Naive B cell (primary cell): ENCODE results near the gene ADRB1. TPM values are rescaled to one million over a fixed set of nuclear protein-coding genes. Genes with fewer than 3 reads are reported as not detected.

ENCODE experiments used
- ATAC-seq, 2 donors: fragments of 150-1000 bp; cut with Tn5 transposase; 2 replicates each; pipeline ENCODE4 v1.10.0; 2021; ENCODE audit warnings: low read depth in 2 of 2, mild to moderate bottlenecking in 2 of 2, moderate library complexity in 2 of 2
- DNase-seq: peaks from one replicate; pipeline ENCODE4 v3.0.0; 2022
- H3K27ac Mint-ChIP-seq, 6 donors: one replicate each; pipeline ENCODE4 v1.8.0; 2020 to 2022; ENCODE audit warnings: mild to moderate bottlenecking in 6 of 6, mixed read lengths in 6 of 6, moderate library complexity in 5 of 6, inconsistent platforms in 2 of 6
- H3K27me3 Mint-ChIP-seq, 3 donors: one replicate each; pipeline ENCODE4 v1.8.0; 2021 to 2022; ENCODE audit warnings: mixed read lengths in 3 of 3, mild to moderate bottlenecking in 1 of 3
- H3K36me3 Mint-ChIP-seq, 2 donors: one replicate each; pipeline ENCODE4 v1.8.0; 2020 to 2022; ENCODE audit warnings: mixed read lengths in 2 of 2, inconsistent platforms in 1 of 2, mild to moderate bottlenecking in 1 of 2
- H3K4me1 Mint-ChIP-seq, 3 donors: one replicate each; pipeline ENCODE4 v1.8.0; 2020 to 2022; ENCODE audit warnings: mixed read lengths in 3 of 3, inconsistent platforms in 1 of 3, mild to moderate bottlenecking in 1 of 3, moderate library complexity in 1 of 3
- H3K4me3 Mint-ChIP-seq, 8 donors: one replicate each; pipeline ENCODE4 v1.8.0; 2020 to 2022; ENCODE audit warnings: mild to moderate bottlenecking in 8 of 8, mixed read lengths in 8 of 8, moderate library complexity in 8 of 8, inconsistent platforms in 2 of 8
- H3K9me3 Mint-ChIP-seq, 7 donors: one replicate each; pipeline ENCODE4 v1.8.0; 2020 to 2022; ENCODE audit warnings: mixed read lengths in 7 of 7, mild to moderate bottlenecking in 5 of 7, inconsistent platforms in 2 of 7, moderate library complexity in 1 of 7
- polyA plus RNA-seq, 6 donors: library from polyadenylated mRNA; unstranded; fragments of 300-500 nt; fragmentation: Illumina TruSeq; gene quantifications; one replicate each; pipeline ENCODE4 v1.2.3, GENCODE V29; 2021; ENCODE audit warnings: low read depth in 6 of 6

Gene ADRB1
- polyA plus RNA-seq = under 1 TPM in 1 of 6 donors, not detected in 5; 0.66 TPM

DNA sequence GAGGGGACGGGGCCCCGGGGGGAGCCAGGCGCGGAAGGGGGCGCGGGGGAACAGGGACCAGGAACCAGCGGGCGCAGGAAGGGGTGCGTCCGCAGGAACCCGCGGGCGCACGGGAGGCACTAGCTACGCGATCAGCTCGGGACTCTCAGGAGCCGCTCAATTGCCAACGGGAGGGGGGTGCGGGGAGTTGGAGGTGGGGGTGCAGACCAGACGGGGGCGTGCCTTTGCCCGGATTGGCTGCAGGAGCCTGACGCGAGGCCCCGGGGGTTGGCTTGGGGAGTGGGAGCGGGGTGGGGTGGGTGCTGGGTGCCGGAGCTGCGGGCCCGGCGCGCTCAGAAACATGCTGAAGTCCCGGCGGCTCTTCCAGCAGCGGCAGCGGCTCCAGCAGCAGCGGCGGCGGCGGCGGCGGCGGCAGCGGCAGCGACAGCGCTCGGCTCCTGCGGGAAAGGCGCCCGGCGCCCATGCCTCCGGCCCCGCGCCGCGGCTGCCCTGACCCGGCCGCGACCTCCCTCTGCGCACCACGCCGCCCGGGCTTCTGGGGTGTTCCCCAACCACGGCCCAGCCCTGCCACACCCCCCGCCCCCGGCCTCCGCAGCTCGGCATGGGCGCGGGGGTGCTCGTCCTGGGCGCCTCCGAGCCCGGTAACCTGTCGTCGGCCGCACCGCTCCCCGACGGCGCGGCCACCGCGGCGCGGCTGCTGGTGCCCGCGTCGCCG lies at the start of gene ADRB1:
ADRB1 (plus strand) TSS at position 335 of the 715 bp plus-strand sequence; CDS start at position 602, 267 bp downstream.
- H3K27me3 Mint-ChIP-seq = peaks cover 22 to 62% (median 61%) of the 10 kb centered on the region in 3 donors
- no peaks in the 10 kb centered on the region for H3K36me3 Mint-ChIP-seq
- DNase-seq = peak; percentile 19
- H3K9me3 Mint-ChIP-seq = peaks cover 0 to 4% (median 0%) of the 10 kb centered on the region in 7 donors
- peak within 1 kb of the TSS; percentile 80 to 94 (median 84) for H3K4me3 Mint-ChIP-seq
- peak; percentile 49 to 70 for ATAC-seq
- H3K4me1 Mint-ChIP-seq = peaks cover 18 to 23% (median 19%) of the 10 kb centered on the region in 3 donors
- H3K27ac Mint-ChIP-seq = no peak within 1 kb of the TSS

- no peak overlapping the region for H3K4me3 Mint-ChIP-seq
These were observed 48.5 kb upstream of the ADRB1 start for GRCh38 chr10:113995201-113995600.

DNA sequence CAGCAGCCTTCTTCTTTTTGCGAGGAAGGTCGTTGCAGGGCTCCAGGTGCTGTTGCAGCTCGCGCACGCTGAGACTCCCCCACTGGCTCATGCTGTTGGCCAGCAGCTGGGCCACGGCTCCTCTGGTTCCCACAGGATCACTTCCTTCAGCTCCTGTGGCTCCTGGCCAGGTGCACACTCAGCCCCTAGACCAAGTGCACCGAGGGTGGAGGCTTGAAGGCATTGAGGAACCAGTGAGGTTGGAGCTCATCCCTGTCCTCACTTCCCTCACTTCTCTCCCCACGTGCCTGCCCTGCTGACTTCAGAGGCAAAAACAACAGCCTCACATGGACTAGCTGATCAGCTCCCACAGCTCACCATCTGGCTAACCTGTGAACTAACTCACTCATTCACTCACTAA lies 46.2 kb upstream of the ADRB1 start:
- H3K4me1 Mint-ChIP-seq = peaks cover 16 to 39% (median 28%) of the 10 kb centered on the region in 3 donors
- H3K27me3 Mint-ChIP-seq = peaks cover 0 to 17% (median 12%) of the 10 kb centered on the region in 3 donors
- no peaks in the 10 kb centered on the region for H3K36me3 Mint-ChIP-seq
- H3K4me3 Mint-ChIP-seq = no peak overlapping the region
- no peak for DNase-seq
- no peak overlapping the region for H3K27ac Mint-ChIP-seq
- no peaks in the 10 kb centered on the region for H3K9me3 Mint-ChIP-seq
- no peak for ATAC-seq

More at GRCh38 chr10:113995201-113995600, 48.5 kb upstream of the ADRB1 start:
- Mint-ChIP-seq H3K27me3 (peaks cover 0 to 30% (median 21%) of the 10 kb centered on the region in 3 donors), H3K4me1 (peaks cover 26 to 39% (median 37%) of the 10 kb centered on the region in 3 donors), H3K36me3 (no peaks in the 10 kb centered on the region), H3K27ac (no peak overlapping the region), H3K9me3 (no peaks in the 10 kb centered on the region)
- ATAC-seq (no peak), DNase-seq (no peak)

DNA sequence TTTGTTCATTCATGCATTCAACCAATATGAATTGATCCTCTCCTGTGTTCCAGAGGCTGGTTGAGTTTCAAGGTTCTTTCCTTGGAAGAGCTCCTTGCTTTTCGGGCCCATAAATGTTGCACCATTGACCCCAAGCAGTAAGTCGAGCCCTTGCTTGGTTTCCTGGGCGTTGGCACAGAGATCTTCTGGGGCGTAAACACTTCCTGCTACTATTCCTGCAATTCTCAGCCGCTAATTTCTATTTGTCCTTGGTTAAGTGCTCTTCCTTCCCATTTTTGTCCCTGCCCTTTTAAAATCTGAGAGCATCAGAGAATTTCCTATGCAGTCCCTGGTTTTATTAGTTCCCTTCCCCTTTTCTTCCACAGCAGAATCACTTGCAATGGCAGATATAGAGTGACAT lies 44.1 kb upstream of the ADRB1 start:
- H3K4me3 Mint-ChIP-seq = peak overlapping the region in 6 of 8 donors; percentile 0 to 75 (median 35)
- peaks cover 2 to 23% (median 17%) of the 10 kb centered on the region in 3 donors for H3K27me3 Mint-ChIP-seq
- peaks cover 11 to 24% (median 16%) of the 10 kb centered on the region in 3 donors for H3K4me1 Mint-ChIP-seq
- H3K9me3 Mint-ChIP-seq = peaks cover 0 to 1% (median 0%) of the 10 kb centered on the region in 7 donors
- H3K36me3 Mint-ChIP-seq = peaks cover 0 to 3% of the 10 kb centered on the region in 2 donors
- ATAC-seq = no peak
- H3K27ac Mint-ChIP-seq = peak overlapping the region in 1 of 6 donors; percentile 94
- no peak for DNase-seq

GRCh38 chr10:114000457-114001010 lies 43.1 kb upstream of the ADRB1 start:
- no peak for DNase-seq
- Mint-ChIP-seq H3K4me3 (peak overlapping the region in 1 of 8 donors; percentile 71), H3K27me3 (peaks cover 11 to 32% (median 18%) of the 10 kb centered on the region in 3 donors), H3K9me3 (peaks cover 0 to 4% (median 0%) of the 10 kb centered on the region in 7 donors), H3K4me1 (peaks cover 11 to 24% (median 16%) of the 10 kb centered on the region in 3 donors), H3K36me3 (peaks cover 0 to 10% of the 10 kb centered on the region in 2 donors), H3K27ac (no peak overlapping the region)
- ATAC-seq = no peak

- DNase-seq = no peak
- peaks cover 7 to 19% (median 11%) of the 10 kb centered on the region in 3 donors for H3K27me3 Mint-ChIP-seq
- no peak overlapping the region for H3K27ac Mint-ChIP-seq
- H3K4me3 Mint-ChIP-seq = no peak overlapping the region
- H3K36me3 Mint-ChIP-seq = peaks cover 0 to 10% of the 10 kb centered on the region in 2 donors
- no peak for ATAC-seq
- H3K9me3 Mint-ChIP-seq = peaks cover 0 to 4% (median 0%) of the 10 kb centered on the region in 7 donors
- H3K4me1 Mint-ChIP-seq = peaks cover 11 to 22% (median 16%) of the 10 kb centered on the region in 3 donors
These were observed 41.2 kb upstream of the ADRB1 start for GRCh38 chr10:114002422-114002821.

DNA sequence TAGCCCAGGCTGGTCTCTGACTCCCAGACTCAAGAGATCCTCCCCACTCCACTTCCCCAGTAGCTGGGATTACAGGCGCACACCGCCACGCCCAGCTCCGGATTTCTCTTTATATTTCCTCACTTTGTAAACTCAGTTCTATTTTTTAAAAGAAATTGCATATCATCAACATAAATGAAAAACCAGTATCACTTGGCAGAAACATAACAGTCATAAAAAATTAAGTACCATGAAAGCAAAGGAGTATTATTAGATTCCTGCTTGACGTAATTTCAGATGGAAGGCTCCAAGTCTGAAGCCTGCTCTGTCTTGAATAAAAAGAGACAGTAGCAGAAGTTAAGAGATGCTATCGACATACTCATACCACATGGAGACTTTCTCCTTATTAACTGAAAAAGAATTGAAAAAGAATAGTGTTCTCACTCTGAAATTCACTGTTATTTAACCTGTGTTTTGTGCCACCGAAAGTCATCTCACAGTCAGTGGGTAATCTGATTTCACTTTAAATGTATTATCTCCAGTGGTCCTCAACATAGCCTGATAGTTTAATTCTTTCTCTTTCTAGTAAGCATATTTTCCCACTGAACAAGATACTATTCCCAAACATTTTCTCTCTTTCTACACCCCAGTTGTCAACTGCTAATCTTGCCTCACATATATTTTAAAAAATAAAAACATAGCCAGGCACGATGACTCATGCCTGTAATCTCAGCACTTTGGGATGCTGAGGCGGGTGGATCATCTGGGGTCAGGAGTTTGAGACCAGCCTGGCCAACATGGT lies 40.3 kb upstream of the ADRB1 start:
- Mint-ChIP-seq H3K27ac (no peak overlapping the region), H3K4me3 (no peak overlapping the region), H3K36me3 (peaks cover 0 to 10% of the 10 kb centered on the region in 2 donors), H3K9me3 (peaks cover 0 to 4% (median 0%) of the 10 kb centered on the region in 7 donors), H3K27me3 (peaks cover 7 to 19% (median 11%) of the 10 kb centered on the region in 3 donors), H3K4me1 (peaks cover 11 to 19% (median 16%) of the 10 kb centered on the region in 3 donors)
- DNase-seq = no peak
- no peak for ATAC-seq

DNA sequence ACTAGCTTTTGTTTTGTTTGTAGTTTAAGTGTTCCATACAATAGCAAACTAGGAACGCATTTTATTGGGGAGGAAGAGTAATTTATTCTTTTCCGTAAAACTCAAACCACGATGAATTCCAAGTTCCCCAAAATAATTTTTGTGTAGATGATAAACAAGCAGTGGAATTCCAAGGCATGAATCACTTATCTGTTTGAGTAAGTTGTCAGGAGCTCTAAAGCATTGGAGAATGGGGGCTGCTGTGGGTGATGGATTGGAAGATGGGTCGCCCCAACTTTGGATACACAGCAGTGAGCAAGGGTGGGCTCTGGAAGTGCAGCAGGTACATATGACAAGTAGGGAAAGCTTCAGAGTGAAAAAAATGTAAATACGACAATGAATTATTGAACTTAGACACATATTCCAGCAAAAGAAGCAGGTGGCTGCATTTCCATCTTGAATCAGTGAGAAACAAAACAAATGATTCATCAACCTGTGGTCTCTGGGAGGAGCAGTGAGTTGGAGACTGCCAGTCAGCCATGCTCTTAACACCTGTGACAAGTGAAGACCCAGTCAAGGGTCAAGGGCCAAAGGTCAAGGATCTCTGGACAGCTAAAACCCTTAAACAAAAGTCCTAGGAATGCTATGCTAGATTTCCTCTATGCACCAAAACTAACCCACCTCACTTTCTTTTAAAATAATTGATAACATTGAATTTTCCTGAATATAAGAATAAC lies 34.2 kb upstream of the ADRB1 start:
- H3K4me3 Mint-ChIP-seq = no peak overlapping the region
- H3K4me1 Mint-ChIP-seq = no peaks in the 10 kb centered on the region
- ATAC-seq = no peak
- no peak for DNase-seq
- peaks cover 0 to 4% (median 0%) of the 10 kb centered on the region in 7 donors for H3K9me3 Mint-ChIP-seq
- H3K27me3 Mint-ChIP-seq = peaks cover 2 to 11% (median 10%) of the 10 kb centered on the region in 3 donors
- H3K27ac Mint-ChIP-seq = no peak overlapping the region
- H3K36me3 Mint-ChIP-seq = peaks cover 0 to 8% of the 10 kb centered on the region in 2 donors

DNA sequence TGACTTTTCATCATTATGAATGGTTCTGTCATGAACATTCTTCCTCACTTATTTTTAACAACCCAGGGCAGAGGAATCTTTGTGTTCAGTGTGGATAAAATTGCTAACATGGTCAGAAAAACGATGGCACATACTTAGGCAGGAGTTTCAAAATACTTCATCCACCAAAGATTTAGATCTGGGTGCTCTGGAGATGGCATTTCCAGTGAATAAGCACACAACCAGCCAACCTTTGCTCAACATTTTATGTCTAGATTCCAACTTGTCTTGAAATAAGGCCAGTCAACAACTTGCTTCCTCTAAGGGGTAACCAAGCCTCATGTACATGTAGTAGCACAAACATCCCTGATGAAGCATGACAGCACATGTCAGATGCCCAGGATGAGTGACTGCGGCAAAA lies 33.4 kb upstream of the ADRB1 start:
- Mint-ChIP-seq H3K27ac (no peak overlapping the region), H3K27me3 (peaks cover 0 to 2% (median 2%) of the 10 kb centered on the region in 3 donors), H3K36me3 (no peaks in the 10 kb centered on the region), H3K4me3 (no peak overlapping the region), H3K4me1 (no peaks in the 10 kb centered on the region), H3K9me3 (peaks cover 0 to 4% (median under 1%) of the 10 kb centered on the region in 7 donors)
- ATAC-seq = no peak
- no peak for DNase-seq

DNA sequence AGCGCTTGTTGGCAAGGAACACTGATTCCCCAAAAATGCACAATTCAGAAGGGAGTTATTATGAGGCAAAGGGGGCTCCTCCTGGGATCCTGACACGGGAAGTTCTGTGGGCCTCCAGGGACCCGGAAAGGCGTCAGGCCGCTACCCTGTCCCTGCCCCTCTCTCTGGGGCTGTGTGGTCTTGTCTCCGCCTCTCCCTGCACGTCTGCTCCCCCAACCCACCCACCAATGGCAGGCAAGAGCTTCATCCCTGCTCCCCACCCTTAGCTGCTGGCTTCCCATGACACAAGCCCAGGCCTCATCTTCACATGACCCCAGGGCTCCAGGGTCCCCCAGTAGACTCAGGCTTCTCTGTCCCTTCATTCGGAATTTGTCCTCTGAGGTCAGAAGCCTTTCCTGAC lies 31.0 kb upstream of the ADRB1 start:
- H3K27me3 Mint-ChIP-seq = no peaks in the 10 kb centered on the region
- H3K36me3 Mint-ChIP-seq = peaks cover 0 to 5% of the 10 kb centered on the region in 2 donors
- H3K27ac Mint-ChIP-seq = no peak overlapping the region
- no peak for DNase-seq
- H3K4me3 Mint-ChIP-seq = peak overlapping the region in 1 of 8 donors; percentile 36
- peaks cover under 1 to 4% (median 2%) of the 10 kb centered on the region in 3 donors for H3K4me1 Mint-ChIP-seq
- H3K9me3 Mint-ChIP-seq = peaks cover 0 to 9% (median 5%) of the 10 kb centered on the region in 7 donors
- no peak for ATAC-seq

- H3K4me1 Mint-ChIP-seq = peaks cover 5 to 14% (median 7%) of the 10 kb centered on the region in 3 donors
- peaks cover 0 to 9% (median 5%) of the 10 kb centered on the region in 7 donors for H3K9me3 Mint-ChIP-seq
- H3K4me3 Mint-ChIP-seq = no peak overlapping the region
- DNase-seq (no peak), ATAC-seq (no peak)
- H3K27ac Mint-ChIP-seq = no peak overlapping the region
- H3K36me3 Mint-ChIP-seq = peaks cover 0 to 5% of the 10 kb centered on the region in 2 donors
- no peaks in the 10 kb centered on the region for H3K27me3 Mint-ChIP-seq
These were observed 28.0 kb upstream of the ADRB1 start for GRCh38 chr10:114015708-114016107.

GRCh38 chr10:114017271-114017670 lies 26.4 kb upstream of the ADRB1 start:
- Mint-ChIP-seq H3K27ac (peak overlapping the region in 1 of 6 donors; percentile 60), H3K36me3 (peaks cover 0 to 5% of the 10 kb centered on the region in 2 donors), H3K4me1 (peaks cover 5 to 14% (median 7%) of the 10 kb centered on the region in 3 donors), H3K9me3 (peaks cover 0 to 9% (median 5%) of the 10 kb centered on the region in 7 donors), H3K27me3 (no peaks in the 10 kb centered on the region), H3K4me3 (no peak overlapping the region)
- no peak for ATAC-seq
- DNase-seq = no peak
